Esophagus muscularis mucosa (tissue), 4 donors: ENCODE data around the gene GJD3. TPM values are rescaled to one million over a fixed set of nuclear protein-coding genes. Genes with fewer than 3 reads are reported as not detected.
"Not testable (repeated sequence)": the region's sequence is repeated elsewhere in the genome, so short reads cannot be mapped to it uniquely, and the experiment has no call there.

Experiments
- DNase-seq: peaks from one replicate; pipeline ENCODE4 v3.0.0-alpha.2; 2017; ENCODE audit errors: extremely low spot score
- H3K27ac ChIP-seq, 4 donors: fragments of 200-600 bp; sonication (generic); replicated peaks in 1 of 4; 1 replicate in 3 of 4; 2 replicates in 1 of 4; pipeline ENCODE4 v1.5.1; 2016 to 2019; ENCODE audit warnings: mild to moderate bottlenecking in 1 of 4
- H3K27me3 ChIP-seq, 4 donors: fragments of 200-600 bp; sonication (generic); one replicate each; pipeline versions ENCODE4 v1.5.1 to v1.6.0; 2016 to 2019
- H3K36me3 ChIP-seq, 4 donors: fragments of 200-600 bp; sonication (generic); one replicate each; pipeline ENCODE4 v1.5.1; 2016 to 2019
- H3K4me1 ChIP-seq, 4 donors: fragments of 200-600 bp; sonication (generic); one replicate each; pipeline ENCODE4 v1.5.1; 2016 to 2019
- H3K4me3 ChIP-seq, 4 donors: fragments of 200-600 bp; sonication (generic); 1 replicate in 2 of 4; 2 replicates in 2 of 4; pipeline ENCODE4 v1.5.1; 2016 to 2019; ENCODE audit warnings: mild to moderate bottlenecking in 4 of 4, moderate library complexity in 1 of 4
- H3K9me3 ChIP-seq, 4 donors: fragments of 200-600 bp; sonication (generic); 1 replicate in 3 of 4; 2 replicates in 1 of 4; pipeline ENCODE4 v1.5.1; 2016 to 2019
- EP300 ChIP-seq: sonication (generic); formaldehyde crosslinking; IDR thresholded peaks from one replicate; pipeline ENCODE4 v1.6.1; 2017; ENCODE audit warnings: antibody characterized with exemption
- POLR2A ChIP-seq: fragments of 450-650 bp; IDR thresholded peaks from one replicate; pipeline ENCODE4 v1.6.1; 2017; ENCODE audit warnings: antibody characterized with exemption, moderate library complexity, mild to moderate bottlenecking, low read depth
- POLR2AphosphoS5 ChIP-seq, 2 donors: sonication (generic); formaldehyde crosslinking; IDR thresholded peaks; one replicate each; pipeline ENCODE4 v1.6.1; 2017; ENCODE audit warnings: antibody characterized with exemption in 2 of 2
- WGBS: methylation state at CpG from one replicate; pipeline ENCODE4 v1.1.5; 2018; 5-methylcytosine and 5-hydroxymethylcytosine counted together
- intact Hi-C: fragments of 100-400 bp; cut with DNase I; formaldehyde crosslinking; loops from one replicate; pipeline ENCODE4 v1.15.1; 2023
- total RNA-seq, 4 donors: library from RNA; depleted of rRNA; stranded (reverse); fragments of >200 nt; gene quantifications; one replicate each; pipeline versions ENCODE4 v1.1.0 to v1.2.1, GENCODE V29; 2016
- TF ChIP-seq, protein P1 (sequence below), 3 experiments: fragments of 200-600 bp in 2 of 3; fragments of 450-650 bp in 1 of 3; sonication (generic) in 2 of 3; IDR thresholded peaks; one replicate each; pipeline ENCODE4 v1.5.1; 2017 to 2019; ENCODE audit warnings: antibody characterized with exemption in 3 of 3, mild to moderate bottlenecking in 2 of 3, moderate library complexity in 1 of 3

The GJD3 gene
- total RNA-seq, 4 donors from 2014 or later, result 0.40 to 0.50 TPM; not detected in 2

DNA sequence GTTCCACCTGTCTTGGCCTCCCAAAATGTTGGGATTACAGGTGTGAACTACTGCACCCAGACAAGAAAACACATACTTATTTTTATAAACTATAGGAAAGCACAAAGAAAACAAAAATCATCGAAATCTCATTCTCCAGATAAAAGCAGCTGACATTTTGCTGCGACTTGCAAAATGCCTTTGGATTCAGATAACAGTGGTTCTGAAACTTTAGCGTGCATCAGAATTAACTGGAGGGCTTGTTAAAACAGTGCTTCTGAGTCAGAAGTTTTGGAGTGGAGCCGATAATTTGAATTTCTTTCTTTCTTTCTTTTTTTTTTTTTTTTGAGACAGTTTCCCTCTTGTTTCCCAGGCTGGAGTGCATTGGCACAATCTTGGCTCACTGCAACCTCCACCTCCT is 17.7 kb upstream of the GJD3 start:
- Histone ChIP-seq H3K27me3 (no peaks in the 10 kb centered on the region), H3K9me3 (no peaks in the 10 kb centered on the region), H3K36me3 (no peaks in the 10 kb centered on the region), H3K4me1 (no peaks in the 10 kb centered on the region), H3K4me3 (no peak overlapping the region), H3K27ac (no peak overlapping the region)
- intact Hi-C loops, result no loop called here
- no peak for TF ChIP-seq EP300
- TF ChIP-seq POLR2A, result no peak
- no peak for TF ChIP-seq POLR2AphosphoS5 (IDR thresholded peaks at IDR 0.05)
- TF ChIP-seq, protein P1, sequence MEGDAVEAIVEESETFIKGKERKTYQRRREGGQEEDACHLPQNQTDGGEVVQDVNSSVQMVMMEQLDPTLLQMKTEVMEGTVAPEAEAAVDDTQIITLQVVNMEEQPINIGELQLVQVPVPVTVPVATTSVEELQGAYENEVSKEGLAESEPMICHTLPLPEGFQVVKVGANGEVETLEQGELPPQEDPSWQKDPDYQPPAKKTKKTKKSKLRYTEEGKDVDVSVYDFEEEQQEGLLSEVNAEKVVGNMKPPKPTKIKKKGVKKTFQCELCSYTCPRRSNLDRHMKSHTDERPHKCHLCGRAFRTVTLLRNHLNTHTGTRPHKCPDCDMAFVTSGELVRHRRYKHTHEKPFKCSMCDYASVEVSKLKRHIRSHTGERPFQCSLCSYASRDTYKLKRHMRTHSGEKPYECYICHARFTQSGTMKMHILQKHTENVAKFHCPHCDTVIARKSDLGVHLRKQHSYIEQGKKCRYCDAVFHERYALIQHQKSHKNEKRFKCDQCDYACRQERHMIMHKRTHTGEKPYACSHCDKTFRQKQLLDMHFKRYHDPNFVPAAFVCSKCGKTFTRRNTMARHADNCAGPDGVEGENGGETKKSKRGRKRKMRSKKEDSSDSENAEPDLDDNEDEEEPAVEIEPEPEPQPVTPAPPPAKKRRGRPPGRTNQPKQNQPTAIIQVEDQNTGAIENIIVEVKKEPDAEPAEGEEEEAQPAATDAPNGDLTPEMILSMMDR (IDR thresholded peaks at IDR 0.05), result no peak
- 84% methylated on average over 4 of the region's 4 CpGs for WGBS
- no peak for DNase-seq

GRCh38 chr17:40378966-40379365 is 14.4 kb upstream of the GJD3 start:
- DNase-seq, result peak; percentile 66
- H3K27me3 ChIP-seq, result no peaks in the 10 kb centered on the region
- H3K27ac ChIP-seq, result no peak overlapping the region
- intact Hi-C loops, result no loop called here
- TF ChIP-seq EP300, result no peak
- TF ChIP-seq, protein P1 (IDR thresholded peaks at IDR 0.05), result no peak
- TF ChIP-seq POLR2A, result no peak
- TF ChIP-seq POLR2AphosphoS5 (IDR thresholded peaks at IDR 0.05), result no peak
- H3K9me3 ChIP-seq, result no peaks in the 10 kb centered on the region
- WGBS, result 93% methylated on average over 7 of the region's 7 CpGs
- H3K4me1 ChIP-seq, result no peaks in the 10 kb centered on the region
- no peaks in the 10 kb centered on the region for H3K36me3 ChIP-seq
- H3K4me3 ChIP-seq, result no peak overlapping the region

DNA sequence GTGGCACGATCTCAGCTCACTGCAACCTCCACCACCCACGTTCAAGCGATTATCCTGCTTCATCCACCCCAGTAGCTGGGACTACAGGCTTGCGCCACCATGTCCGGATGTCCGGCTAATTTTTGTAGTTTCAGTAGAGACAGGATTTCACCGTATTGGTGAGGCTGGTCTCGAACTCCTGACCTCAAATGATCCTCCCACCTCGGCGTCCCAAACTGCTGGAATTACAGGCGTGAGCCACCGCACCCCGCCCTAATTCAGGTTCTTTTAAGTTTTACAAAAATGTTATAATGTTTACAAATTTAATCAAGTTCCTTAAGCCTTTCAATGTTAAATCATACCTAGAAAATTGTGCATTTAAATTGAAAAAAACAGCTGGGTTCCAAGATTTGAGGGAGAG is 13.3 kb upstream of the GJD3 start:
- H3K4me1 ChIP-seq, result no peaks in the 10 kb centered on the region
- intact Hi-C loops, result no loop called here
- TF ChIP-seq, protein P1 (IDR thresholded peaks at IDR 0.05), result no peak
- TF ChIP-seq POLR2AphosphoS5 (IDR thresholded peaks at IDR 0.05) (no peak), POLR2A (no peak), EP300 (no peak)
- no peaks in the 10 kb centered on the region for H3K36me3 ChIP-seq
- H3K4me3 ChIP-seq, result no peak overlapping the region
- H3K27ac ChIP-seq, result no peak overlapping the region
- WGBS, result 92% methylated on average over 13 of the region's 13 CpGs
- H3K9me3 ChIP-seq, result no peaks in the 10 kb centered on the region
- H3K27me3 ChIP-seq, result no peaks in the 10 kb centered on the region
- DNase-seq, result no peak

GRCh38 chr17:40376541-40376940 is 12.0 kb upstream of the GJD3 start:
- H3K4me3 ChIP-seq, H3K27ac ChIP-seq, H3K36me3 ChIP-seq, H3K4me1 ChIP-seq, H3K27me3 ChIP-seq, intact Hi-C loops, DNase-seq, H3K9me3 ChIP-seq: not testable (repeated sequence)
- 77% methylated on average over 6 of the region's 6 CpGs for WGBS

GRCh38 chr17:40375786-40376185 is 11.2 kb upstream of the GJD3 start:
- DNase-seq, result peak; percentile 29
- no CpG with 5 or more reads among the region's 21 CpGs for WGBS
- intact Hi-C loops, result not testable (repeated sequence)

GRCh38 chr17:40374821-40375498 is 10.4 kb upstream of the GJD3 start:
- WGBS, result 90% methylated on average over 14 of the region's 14 CpGs
- H3K27ac ChIP-seq, result no peak overlapping the region
- H3K4me1 ChIP-seq, result no peaks in the 10 kb centered on the region
- H3K4me3 ChIP-seq, result no peak overlapping the region
- H3K36me3 ChIP-seq, result no peaks in the 10 kb centered on the region
- H3K9me3 ChIP-seq, result no peaks in the 10 kb centered on the region
- TF ChIP-seq POLR2AphosphoS5 (IDR thresholded peaks at IDR 0.05) (no peak), EP300 (no peak), POLR2A (no peak)
- TF ChIP-seq, protein P1 (IDR thresholded peaks at IDR 0.05), result no peak
- intact Hi-C loops, result loop anchor here (5.0 kb wide), 1 partner anchor 37 kb away; no protein-coding TSS in a partner anchor
- DNase-seq, result no peak
- no peaks in the 10 kb centered on the region for H3K27me3 ChIP-seq

More at GRCh38 chr17:40375786-40376185, 11.2 kb upstream of the GJD3 start:
- not testable (repeated sequence) for H3K36me3 ChIP-seq, H3K27me3 ChIP-seq, H3K9me3 ChIP-seq, H3K27ac ChIP-seq, H3K4me3 ChIP-seq, H3K4me1 ChIP-seq
